ENCODE results near the gene FBLN7. TPM values are rescaled to one million over a fixed set of nuclear protein-coding genes. Genes with fewer than 3 reads are reported as not detected.

FBLN7 gene
- total RNA-seq, 6 experiments from 2014 or later: 1.2 to 5.4 (median 2.9) TPM

DNA sequence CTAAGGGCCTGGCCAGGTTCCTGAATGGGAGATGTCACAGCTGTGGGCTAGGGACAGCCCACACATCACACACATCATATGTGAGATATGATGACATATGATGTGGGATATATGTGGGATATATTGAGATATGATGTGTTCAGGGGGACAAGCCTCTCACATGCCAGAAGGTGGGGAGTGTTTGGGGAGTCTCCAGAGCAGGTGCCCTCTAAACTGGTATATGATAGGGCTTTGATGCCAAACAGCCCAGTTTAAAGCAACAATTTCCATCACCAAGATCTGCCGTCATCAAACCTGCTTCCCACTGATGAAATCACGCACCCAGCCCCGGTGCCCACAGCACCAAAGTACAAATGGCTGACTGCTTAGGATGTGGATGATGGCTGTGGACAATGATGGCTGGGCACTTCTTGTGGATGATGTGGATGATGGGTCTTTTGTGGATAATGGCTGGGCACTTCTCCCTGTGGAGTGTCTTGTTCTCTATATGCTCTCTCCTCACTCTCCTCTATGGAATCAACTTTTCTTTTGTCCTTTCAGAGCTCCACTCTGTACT, 50.9 kb downstream of the FBLN7 start:
- H3K27ac ChIP-seq: no peak overlapping the region
- no peak for ATAC-seq
- no peak for TF ChIP-seq POLR2A (IDR thresholded peaks at IDR 0.05)
- TF ChIP-seq, protein P1, sequence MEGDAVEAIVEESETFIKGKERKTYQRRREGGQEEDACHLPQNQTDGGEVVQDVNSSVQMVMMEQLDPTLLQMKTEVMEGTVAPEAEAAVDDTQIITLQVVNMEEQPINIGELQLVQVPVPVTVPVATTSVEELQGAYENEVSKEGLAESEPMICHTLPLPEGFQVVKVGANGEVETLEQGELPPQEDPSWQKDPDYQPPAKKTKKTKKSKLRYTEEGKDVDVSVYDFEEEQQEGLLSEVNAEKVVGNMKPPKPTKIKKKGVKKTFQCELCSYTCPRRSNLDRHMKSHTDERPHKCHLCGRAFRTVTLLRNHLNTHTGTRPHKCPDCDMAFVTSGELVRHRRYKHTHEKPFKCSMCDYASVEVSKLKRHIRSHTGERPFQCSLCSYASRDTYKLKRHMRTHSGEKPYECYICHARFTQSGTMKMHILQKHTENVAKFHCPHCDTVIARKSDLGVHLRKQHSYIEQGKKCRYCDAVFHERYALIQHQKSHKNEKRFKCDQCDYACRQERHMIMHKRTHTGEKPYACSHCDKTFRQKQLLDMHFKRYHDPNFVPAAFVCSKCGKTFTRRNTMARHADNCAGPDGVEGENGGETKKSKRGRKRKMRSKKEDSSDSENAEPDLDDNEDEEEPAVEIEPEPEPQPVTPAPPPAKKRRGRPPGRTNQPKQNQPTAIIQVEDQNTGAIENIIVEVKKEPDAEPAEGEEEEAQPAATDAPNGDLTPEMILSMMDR (IDR thresholded peaks at IDR 0.05): no peak
- no peak for DNase-seq
- H3K9me3 ChIP-seq: no peaks in the 10 kb centered on the region
- intact Hi-C loops (cut with DNase I): no loop called here
- no peaks in the 10 kb centered on the region for H3K27me3 ChIP-seq
- no peaks in the 10 kb centered on the region for H3K36me3 ChIP-seq
- no peaks in the 10 kb centered on the region for H3K4me1 ChIP-seq
- no peak overlapping the region for H3K4me3 ChIP-seq
- WGBS (ENCODE audit: insufficient coverage, low coverage, low lambda C conversion rate, missing lambda C conversion rate): no CpG with 5 or more reads among the region's 3 CpGs

DNA sequence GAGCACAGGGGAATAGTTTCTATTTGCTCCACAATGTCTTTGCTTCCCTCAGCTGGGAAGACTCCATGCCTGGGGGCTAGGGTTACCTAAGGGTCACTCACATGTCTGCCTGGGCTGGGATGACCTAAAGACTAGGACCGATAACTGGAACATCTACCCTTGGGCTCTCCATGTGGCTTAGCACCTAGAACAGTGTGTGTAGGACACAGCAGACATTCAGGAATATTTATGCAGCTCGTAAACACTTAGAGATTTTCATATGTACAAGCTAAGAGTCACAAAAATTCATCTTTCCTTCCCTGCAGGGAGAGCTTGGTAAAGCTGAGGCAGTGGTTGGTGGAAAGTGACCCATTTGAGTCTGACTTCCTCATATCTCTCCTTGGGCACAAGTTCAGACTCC, 55.8 kb downstream of the FBLN7 start:
- intact Hi-C loops (cut with DNase I): no loop called here

DNA sequence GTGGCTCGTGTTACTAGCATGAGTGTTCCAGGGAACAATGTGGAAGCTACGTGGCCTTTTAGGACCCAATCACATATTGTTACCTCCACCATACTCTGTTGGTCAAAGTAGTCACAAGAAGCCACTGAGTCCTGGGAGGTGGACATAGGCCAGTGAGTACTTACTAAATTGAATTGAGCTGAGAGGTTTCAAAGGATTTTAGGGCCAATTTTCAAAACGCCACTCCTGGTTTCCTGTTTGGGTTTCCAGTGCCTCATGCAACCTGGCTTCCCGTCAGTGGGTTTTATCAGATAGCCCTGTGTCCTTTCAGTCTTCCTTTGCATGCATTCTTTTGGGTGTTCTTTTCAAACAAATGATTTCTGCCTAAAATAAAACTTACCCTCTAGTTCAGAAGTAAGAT, 56.3 kb downstream of the FBLN7 start:
- no peaks in the 10 kb centered on the region for H3K4me1 ChIP-seq
- 77% methylated on average over 4 of the region's 4 CpGs for WGBS (ENCODE audit: insufficient coverage, low coverage, low lambda C conversion rate, missing lambda C conversion rate)
- intact Hi-C loops (cut with DNase I): no loop called here
- no peaks in the 10 kb centered on the region for H3K9me3 ChIP-seq
- H3K4me3 ChIP-seq: no peak overlapping the region
- no peaks in the 10 kb centered on the region for H3K27me3 ChIP-seq
- H3K36me3 ChIP-seq: no peaks in the 10 kb centered on the region
- DNase-seq (no peak), ATAC-seq (no peak)
- no peak overlapping the region for H3K27ac ChIP-seq
- no peak for TF ChIP-seq POLR2A (IDR thresholded peaks at IDR 0.05)
- TF ChIP-seq, protein P1 (IDR thresholded peaks at IDR 0.05): no peak

More for the DNA sequence above, 55.8 kb downstream of the FBLN7 start:
- no peaks in the 10 kb centered on the region for H3K9me3 ChIP-seq
- H3K27ac ChIP-seq: no peak overlapping the region
- TF ChIP-seq, protein P1 (IDR thresholded peaks at IDR 0.05): no peak
- no peak for TF ChIP-seq POLR2A (IDR thresholded peaks at IDR 0.05)
- 90% methylated on average over 2 of the region's 2 CpGs for whole genome bisulfite sequencing (ENCODE audit: insufficient coverage, low coverage, low lambda C conversion rate, missing lambda C conversion rate)
- H3K36me3 ChIP-seq: no peaks in the 10 kb centered on the region
- H3K27me3 ChIP-seq: no peaks in the 10 kb centered on the region
- no peak overlapping the region for H3K4me3 ChIP-seq
- DNase-seq (no peak), ATAC-seq (no peak)
- no peaks in the 10 kb centered on the region for H3K4me1 ChIP-seq

DNA sequence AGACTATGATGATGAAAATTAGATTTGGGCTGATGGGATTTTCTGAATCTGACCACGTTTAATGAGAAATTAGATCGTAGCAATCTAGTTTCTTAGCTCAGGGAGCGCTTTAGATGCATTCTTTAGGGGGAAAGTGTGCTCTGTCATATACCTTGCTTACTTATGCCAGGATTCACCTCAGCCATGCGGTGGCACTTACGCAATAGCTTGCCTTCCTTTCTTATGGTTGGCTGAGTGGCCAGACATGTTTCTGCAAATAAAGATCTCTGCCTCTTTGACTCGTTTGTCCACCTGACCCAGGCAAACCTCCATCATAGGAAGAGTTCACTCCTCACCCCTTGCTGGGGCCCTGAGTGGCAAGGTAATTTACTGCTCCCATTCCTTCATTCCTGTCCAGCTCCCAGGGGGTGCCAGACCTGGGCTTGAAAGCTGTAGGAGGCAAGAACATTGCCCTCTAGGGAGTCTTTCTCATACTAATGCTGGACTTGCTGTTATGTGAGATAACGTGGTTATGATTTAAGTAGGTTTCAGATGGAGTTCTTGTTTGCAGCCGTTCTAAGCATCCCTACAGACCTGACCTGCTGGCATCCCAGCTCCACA, 57.1 kb downstream of the FBLN7 start:
- H3K36me3 ChIP-seq: no peaks in the 10 kb centered on the region

More for the DNA sequence above, 57.1 kb downstream of the FBLN7 start:
- DNase-seq (no peak), ATAC-seq (no peak)
- Histone ChIP-seq H3K27me3 (no peaks in the 10 kb centered on the region), H3K4me3 (no peak overlapping the region), H3K9me3 (no peaks in the 10 kb centered on the region), H3K27ac (no peak overlapping the region), H3K4me1 (no peaks in the 10 kb centered on the region)
- TF ChIP-seq POLR2A (IDR thresholded peaks at IDR 0.05): no peak
- TF ChIP-seq, protein P1 (IDR thresholded peaks at IDR 0.05): no peak
- intact Hi-C loops (cut with DNase I): no loop called here
- WGBS (ENCODE audit: insufficient coverage, low coverage, low lambda C conversion rate, missing lambda C conversion rate): 80% methylated on average over 1 of the region's 8 CpGs

Measured in right lobe of liver (tissue), 6 donors.